ENCODE measurements around the gene LAMTOR4.

DNA sequence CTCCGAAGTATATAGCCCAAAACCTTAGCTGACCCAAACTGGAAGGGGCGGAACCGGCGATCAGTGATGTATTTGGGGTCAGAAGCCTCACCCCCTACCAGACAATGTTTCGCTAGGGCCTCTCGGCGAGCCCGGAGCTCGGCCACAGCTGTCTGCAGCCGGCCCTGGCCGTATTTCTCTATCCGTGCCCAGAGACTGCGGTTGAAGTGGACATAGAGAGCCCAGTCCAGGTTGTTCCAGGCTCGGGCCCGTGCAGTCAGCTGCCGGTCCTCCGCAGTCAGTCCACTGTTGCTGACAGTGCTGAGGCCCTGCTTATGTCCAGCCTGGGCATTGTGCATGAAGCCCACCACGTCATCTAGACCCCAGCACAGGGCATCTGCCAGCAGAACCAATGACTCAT lies 11.3 kb downstream of the LAMTOR4 start:
- TF ChIP-seq NFIC (IDR thresholded peaks at IDR 0.05) (no peak), TCF12 (IDR thresholded peaks at IDR 0.05; ENCODE audit: low read depth) (no peak), ZBTB7A (IDR thresholded peaks at IDR 0.05; ENCODE audit: low read depth) (no peak)

Data from Ishikawa (cell line).